Stimulated activated CD4-positive, alpha-beta T cell treated with anti-CD3 and anti-CD28 coated beads, TNF-alpha, amount 100 ng/mL, for 48 hours (primary cell): Measurements from ENCODE around the gene RPS6KB1.
"Not testable (repeated sequence)": the region's sequence is repeated elsewhere in the genome, so short reads cannot be mapped to it uniquely, and the experiment has no call there.

Experiments used
- DNase-seq, 3 donors: peaks; one replicate each; pipeline ENCODE4 v3.0.0-alpha.2; 2020; ENCODE audit warnings: low read depth in 3 of 3

Gene RPS6KB1

DNA sequence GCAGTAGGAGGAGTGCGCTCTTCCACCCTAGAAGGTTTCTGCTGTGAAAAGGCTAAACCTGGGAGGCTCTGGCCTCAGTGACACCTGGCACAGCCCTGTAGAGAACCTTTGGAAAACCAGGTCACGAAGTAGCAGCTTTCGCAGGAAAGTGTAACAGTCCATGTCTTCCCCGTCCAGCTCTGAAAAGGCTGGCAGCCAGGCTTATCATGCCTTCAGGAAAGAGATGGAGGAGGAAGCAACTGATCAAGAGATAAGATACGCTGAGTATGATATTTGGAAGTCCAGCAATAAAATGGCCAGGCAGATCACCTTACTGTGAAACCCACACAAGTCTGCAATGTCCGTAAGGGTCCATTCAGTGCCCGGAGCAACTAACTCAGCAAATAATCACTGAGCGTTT is 22.4 kb upstream of the RPS6KB1 start:
- DNase-seq, result no peak

DNA sequence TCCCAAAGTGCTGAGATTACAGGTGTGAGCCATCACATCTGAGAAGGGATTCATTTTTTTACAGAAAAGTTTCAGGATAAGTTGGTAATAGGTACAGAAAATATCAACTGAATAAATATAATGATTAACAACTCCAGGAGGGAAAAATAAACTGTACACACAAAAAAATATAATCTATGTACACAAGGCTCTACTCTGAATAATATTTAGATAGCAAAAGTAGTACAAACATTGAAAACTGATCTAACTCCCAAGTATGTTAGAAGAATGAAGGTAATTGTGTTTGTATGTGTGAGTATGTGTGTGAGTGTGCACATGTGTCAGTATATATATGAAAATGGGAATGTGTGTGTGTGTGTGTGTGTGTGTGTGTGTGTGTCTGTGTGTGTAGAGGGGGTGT is 20.6 kb upstream of the RPS6KB1 start:
- no peak for DNase-seq

DNA sequence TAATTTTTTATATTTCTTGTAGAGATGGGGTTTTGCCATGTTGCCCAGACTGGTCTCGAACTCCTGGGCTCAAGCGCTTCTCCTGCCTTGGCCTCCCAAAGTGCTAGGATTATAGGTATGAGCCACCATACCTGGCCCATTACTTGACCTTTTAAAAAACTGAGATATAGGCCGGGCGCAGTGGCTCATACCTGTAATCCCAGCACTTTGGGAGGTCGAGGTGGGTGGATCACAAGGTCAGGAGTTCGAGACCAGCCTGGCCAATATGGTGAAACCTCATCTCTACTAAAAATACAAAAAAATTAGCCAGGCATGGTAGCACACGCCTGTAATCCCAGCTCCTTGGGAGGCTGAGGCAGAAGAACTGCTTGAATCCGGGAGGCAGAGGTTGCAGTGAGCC is 19.5 kb upstream of the RPS6KB1 start:
- DNase-seq, result not testable (repeated sequence)

DNA sequence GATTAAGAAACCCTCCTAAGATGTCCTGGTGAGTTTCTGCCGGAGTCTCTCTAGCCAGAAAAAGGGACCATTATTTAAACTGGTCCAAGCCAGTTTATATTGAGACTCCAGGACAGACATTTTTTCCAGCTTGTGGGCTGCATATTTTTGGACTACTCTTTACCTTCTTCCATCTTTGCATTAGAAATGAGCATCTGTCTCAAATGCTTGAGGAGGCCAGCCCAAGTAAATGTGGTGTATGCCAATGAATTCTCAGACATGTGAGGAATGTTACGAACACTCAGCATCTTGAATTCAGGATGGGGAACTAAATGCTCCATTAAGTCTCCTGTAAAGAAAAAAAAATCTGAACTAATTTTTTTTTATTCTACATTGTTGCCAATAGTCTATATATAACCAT is 18.5 kb upstream of the RPS6KB1 start:
- DNase-seq, result no peak

DNA sequence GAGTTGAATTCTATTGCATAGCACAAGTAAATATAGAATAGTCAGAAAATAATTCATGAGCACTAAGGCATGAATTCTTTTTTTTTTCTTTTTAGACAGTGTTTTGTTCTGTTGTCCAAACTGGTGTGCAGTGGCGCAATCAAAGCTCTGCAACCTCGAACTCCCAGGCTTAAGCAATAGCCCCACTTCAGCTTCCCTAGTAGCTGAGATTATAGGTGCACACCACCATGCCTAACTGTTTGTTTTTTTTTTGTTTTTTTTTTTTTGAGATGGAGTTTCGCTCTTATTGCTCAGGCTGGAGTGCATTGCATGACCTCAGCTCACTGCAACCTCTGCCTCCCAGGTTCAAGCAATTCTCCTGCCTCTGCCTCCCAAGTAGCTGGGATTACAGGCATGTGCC is 16.8 kb upstream of the RPS6KB1 start:
- DNase-seq, result no peak

DNA sequence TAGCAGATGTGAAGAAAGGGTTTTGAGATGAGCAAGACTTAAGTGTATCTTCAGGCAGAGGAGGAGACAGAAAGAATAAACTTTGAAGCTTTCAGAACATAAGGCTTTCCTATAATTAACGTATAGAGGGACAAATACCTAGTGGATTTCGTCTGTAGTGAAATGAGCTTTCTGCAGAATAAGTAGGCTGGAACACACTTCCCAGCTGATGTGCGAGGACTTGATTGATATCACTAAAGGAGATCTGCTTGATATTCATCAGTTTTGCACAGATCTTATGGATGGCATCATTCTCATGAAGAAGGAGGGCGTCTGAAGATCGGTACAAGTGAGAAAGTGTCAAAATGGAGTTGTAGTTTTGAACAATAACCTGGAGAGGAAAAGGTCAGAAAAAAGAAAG is 15.0 kb upstream of the RPS6KB1 start:
- DNase-seq, result no peak

DNA sequence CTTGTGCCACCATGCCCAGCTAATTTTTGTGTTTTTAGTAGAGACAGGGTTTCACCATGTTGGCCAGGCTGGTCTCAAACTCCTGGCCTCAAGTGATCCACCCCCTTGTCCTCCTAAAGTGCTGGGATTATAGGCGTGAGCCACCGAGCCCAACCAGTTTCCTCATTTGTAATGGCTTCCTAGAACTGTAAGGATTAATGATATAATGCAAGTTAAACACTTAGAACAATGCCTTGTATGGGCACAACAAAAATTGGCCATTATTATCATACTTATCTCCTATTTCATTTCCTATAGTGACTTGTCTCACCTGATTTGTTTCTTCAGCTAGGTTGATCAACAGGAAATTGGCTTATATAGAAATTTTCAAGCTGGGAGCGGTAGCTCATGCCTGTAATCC is 14.3 kb upstream of the RPS6KB1 start:
- no peak for DNase-seq

DNA sequence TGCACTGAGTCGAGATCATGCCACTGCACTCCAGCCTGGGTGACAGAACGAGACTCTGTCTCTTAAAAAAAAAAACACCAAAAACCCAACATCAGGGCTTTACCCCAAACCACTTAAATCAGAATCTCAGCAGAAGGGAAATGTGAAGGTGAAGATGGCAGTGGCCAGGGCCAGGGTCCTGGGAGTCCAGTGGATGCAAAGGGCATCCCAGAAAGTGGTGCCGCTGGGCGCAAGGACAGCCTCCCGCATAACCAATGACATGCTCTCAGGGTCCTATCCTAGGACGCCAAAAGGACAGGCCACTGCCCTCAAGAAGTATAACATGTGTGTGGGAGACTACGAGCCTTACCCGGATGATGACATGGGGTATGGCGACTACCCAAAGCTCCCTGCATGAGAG is 8.1 kb upstream of the RPS6KB1 start:
- no peak for DNase-seq

DNA sequence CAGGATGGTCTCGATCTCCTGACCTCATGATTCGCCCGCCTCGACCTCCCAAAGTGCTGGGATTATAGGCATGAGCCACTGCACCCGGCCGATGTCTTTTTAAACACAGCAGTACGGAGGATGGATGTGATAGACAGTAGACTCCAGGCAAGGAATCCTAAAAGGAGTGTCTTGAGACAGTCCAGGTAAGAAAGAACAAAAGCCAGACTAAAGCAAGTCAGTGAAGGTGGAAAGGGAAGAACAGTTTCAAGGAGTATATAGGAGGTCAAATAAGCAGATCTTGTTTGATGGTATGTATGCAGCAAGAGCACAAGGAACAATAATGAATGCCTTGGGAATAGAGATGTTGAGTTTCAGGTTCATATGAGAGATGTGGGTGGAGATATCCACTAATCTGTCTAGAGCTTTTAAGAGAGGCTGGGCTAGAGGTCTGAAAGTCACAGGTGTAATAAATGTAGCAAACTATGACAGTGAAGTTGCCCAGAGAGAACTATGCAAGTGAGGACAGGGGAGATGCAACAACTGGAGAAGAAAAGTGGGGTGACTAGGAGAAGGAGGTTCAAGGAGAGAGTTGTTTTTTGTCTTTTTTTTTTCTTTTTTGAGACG is 4.7 kb upstream of the RPS6KB1 start:
- no peak for DNase-seq

DNA sequence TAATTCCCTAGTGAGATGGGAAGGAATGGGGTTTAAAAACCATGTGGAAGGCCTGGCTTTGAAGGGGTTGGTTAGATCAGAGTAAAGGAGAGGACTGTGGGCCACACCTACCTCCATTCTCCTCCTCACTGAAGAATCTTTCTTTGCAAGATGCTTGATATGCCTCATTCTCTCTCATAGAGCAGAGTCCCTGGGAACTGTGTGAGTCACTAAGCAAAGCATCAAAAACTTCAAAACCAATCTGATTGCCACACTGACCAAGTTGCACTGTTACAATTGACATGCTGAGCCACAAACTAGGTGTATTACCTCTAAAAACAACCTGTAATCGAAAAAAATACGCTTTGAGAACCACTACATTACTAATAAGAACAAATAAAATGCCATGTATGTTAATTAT is 2.2 kb upstream of the RPS6KB1 start:
- no peak for DNase-seq

DNA sequence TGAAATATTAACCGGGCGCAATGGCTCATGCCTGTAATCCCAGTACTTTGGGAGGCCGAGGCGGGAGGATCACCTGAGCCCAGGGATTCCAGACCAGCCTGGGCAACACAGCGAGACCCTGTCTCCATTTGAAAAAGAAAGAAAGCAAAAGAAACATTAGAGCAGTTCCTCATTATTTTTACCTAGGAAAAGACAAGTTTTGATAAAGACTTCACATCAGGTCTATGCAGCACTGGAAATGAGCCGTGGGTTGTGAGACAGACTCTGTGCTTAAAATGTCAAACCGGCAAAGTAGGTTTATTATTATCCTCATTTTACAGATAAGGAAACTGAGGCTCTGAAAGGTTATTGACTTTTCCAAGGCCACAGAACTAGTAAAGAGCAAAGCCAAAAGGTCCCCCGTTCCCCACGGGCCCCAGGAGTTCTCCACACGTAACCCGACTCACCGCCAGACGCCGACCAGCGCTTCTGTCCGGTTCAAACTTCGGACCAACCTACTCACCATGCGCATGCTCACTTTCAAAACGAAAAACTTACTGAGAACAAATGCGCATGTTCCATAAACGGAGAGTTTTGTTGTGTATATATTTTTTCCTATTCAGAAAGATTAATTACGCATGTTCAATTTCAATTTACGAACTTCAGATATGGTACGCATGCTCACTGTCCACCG is 534 bp upstream of the RPS6KB1 start:
- DNase-seq, result peak in 1 of 3 donors; percentile 12

DNA sequence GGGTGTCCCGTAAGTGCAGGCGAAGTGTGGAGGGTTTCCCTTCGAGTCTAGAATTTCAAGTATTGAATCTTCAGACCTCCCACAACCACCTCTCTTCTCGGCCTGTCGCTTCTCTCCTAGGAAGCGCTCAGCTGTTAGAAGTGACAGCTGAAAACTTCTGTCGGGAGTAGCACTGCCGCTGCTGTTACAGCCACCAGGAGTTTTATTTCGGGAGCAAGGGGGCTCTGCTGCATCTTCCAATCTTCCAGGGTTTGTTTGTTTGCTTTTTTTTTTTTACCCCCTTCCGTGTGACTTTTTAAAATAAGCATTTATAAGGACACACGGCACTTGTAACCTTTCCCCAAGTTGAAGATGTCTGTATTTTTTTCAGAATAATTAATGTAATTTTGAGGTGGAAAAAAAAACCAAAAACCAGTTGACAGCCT is 767 bp downstream of the RPS6KB1 start:
- DNase-seq, result no peak

DNA sequence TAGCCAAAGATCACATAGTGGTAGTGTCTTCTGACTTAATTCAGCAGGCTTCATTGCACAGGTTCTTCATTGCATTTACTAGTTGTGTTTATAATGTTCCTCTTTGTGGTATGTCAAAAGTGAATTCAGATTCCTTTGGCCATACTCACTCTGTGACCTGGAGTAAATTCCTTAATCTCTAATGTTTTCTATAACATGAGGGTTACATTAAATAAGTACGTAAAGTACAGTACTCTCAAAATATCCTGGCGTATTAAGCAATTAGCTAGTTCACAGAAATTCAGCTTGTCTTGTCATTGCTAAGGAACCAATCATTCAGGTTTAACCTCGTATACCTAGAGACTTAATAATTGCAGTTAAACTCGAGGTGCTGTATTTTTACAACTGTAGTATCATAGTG is 4.2 kb downstream of the RPS6KB1 start:
- no peak for DNase-seq

DNA sequence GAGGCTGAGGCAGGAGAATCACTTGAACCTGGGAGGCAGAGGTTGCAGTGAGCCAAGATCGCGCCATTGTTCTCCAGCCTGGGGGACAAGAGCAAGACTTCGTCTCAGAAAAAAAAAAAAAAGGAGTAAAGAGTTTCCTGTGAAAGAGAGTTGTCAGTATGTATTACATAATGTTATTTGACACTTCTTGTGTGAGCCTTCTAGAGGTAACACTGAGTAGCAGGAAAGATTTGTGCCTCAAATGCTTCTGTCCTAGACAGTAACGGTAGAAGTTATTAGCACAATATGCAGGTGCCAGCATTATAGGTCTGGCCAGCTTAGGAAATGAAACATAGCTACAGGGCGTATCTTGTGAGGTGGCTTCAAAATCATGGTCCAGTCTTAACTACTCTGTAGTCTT is 6.2 kb downstream of the RPS6KB1 start:
- DNase-seq, result no peak

DNA sequence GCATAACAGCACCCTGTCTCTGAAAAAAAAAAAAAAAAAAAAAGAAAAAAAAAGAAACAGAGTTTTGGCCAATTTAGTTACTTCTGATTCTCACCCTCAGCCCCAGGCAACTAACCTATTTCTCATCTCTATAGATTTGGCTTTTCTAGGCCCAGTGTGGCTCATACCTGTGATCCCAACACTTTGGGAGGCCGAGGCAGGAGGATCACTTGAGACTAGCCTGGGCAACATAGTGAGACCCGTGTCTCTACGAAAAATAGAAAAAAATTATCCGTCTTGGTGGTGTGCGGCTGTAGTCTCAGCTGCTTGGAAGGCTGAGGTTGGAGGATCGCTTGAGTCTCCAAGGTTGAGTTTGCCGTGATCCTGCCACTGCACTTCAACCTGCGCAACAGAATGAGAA is 8.7 kb downstream of the RPS6KB1 start:
- no peak for DNase-seq

DNA sequence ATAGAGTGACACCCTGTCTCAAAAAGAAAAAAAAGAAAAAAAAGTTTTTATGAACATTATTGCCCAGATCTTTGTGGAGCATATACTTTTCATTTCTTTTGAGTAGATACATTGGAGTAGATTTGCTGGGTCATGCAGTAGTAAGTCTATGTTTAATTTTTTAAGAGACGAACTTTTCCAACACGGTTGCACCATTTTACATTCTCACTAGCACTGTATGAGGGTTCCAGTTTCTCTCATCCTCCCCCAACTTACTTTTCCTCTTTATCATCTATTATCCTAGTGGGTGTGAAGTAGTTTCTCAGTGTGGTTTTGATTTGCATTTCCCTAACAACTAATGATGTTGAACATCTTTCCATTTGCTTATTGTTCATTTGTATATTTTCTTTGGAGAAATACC is 10.5 kb downstream of the RPS6KB1 start:
- DNase-seq, result no peak

DNA sequence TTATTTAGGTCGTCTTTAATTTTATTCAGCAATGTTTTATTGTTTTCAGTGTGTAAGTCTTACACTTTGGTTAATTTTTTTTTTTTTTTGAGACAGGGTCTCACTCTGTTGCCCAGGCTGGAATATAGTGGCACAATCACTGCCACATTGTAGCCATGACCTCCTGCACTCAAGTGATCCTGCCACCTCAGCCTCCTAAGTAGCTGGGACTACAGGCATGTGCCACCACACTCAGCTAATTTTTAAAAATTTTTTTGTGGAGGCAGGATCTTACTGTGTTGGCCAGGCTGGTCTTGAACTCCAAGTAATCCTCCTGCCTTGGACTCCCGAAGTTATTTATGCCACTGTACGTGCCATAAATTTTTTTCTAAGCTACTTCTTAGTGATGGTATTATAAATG is 14.5 kb downstream of the RPS6KB1 start:
- DNase-seq, result no peak

DNA sequence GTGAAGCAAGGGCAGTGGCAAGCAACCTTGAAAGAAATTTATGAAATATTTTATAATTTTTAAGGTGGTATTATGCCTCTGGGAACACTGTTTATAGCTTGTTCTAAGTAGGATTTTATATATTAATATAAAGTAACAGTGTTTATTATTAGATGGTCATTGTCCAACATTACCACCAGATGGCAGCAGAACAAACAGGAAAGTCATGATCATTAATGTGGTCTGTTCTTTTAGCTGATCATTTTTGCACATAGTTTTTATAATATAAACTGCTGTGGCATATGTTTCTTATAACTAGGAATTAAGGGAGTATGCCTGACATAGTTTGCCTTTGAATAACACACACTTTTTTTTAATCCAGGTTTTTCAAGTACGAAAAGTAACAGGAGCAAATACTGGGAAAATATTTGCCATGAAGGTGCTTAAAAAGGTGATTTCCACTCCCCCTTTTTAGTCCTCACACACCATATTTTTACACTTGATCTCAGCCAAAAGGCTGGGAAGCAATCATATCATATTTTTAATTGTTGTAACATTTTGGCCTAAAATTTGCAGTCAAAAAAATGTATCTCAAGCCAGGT is 21.4 kb downstream of the RPS6KB1 start:
- no peak for DNase-seq

DNA sequence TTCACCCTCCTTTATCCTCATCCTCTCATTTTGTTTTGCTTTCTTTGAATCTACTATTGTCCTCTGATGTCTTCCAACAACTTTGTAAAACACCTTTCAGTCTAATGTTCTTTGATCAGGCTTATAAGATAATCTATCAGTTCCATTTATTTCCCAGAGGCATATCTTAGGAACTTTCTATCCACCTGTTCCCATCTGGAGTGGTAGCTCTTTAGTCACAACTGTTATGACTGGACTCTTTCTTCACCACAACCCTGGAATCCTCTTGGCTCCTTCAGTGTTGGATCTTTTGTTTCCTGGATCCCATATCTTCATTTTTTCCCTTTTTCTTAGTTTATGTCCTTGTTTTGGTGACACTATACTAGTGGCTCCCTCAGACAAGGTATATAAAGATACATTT is 23.5 kb downstream of the RPS6KB1 start:
- no peak for DNase-seq

DNA sequence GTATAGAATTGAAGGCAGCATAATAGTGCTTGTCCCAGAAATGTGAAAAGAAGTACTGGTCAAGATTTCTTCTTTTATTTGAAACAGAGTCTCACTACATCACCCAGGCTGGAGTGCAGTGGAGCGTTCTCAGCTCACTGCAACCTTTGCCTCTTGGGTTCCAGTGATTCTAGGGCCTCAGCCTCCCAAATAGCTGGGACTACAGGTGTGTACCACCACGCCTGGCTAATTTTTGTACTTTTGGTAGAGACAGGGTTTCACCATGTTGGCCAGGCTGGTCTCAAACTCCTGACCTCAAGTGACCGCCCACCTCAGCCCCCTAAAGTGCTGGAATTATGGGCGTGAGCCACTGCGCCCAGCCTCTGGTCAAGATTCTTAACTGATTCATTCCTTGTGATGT is 27.7 kb downstream of the RPS6KB1 start:
- DNase-seq, result not testable (repeated sequence)

DNA sequence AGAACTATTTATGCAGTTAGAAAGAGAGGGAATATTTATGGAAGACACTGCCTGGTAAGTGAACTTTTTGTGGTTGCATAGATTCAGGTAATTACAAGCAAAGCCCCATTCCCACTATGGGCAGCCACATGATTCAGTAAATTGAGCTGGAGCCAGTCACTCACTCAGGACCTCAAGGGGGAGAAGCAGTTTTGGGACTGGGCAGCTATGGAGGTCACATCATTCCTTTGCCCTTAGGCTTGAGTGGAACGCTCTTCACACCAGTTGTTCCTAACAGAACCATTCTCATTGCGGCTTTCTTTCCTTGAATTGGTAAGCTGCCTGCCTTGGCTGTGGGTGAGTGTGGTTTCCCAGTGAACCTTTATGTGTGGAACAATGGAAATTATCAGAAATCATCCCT is 37.2 kb downstream of the RPS6KB1 start:
- DNase-seq, result not testable (repeated sequence)

DNA sequence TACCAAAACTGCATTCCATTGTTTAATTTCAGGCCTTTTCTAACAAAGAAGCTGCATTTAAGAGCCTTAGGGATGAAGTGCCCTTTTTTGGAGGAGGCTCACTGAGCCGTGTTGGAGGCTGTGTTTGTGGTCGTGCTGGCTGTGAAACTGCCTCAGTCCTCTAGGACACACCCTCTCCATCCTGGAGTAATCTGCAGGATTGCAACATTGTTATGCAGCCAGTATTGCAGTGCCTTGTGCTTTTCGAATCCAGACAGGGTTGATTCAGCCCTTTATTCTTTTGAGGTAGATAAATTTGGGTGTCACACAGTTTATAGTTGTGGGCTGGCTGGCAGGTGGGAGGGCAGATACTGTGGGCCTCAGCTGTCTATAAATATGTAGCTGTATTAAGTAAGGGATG is 37.8 kb downstream of the RPS6KB1 start:
- not testable (repeated sequence) for DNase-seq

DNA sequence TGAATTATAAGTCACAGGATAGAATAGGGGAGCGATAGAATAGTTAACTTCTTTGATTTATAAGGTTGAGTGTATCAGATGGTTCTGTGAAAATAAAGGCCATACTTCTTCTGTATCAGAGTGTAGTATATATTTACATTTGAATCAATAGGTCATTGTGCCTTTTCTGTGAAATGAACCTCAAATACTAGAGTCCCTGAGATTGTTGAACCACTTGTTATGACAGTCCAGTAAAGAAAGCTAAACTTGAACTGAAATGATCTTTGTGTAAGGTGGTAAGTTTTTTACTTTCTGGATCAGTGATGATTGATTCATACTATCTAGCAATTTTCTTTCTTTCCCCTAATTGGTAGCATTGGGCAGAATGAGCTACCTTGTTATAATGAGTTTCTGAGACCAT is 40.4 kb downstream of the RPS6KB1 start:
- DNase-seq, result not testable (repeated sequence)

DNA sequence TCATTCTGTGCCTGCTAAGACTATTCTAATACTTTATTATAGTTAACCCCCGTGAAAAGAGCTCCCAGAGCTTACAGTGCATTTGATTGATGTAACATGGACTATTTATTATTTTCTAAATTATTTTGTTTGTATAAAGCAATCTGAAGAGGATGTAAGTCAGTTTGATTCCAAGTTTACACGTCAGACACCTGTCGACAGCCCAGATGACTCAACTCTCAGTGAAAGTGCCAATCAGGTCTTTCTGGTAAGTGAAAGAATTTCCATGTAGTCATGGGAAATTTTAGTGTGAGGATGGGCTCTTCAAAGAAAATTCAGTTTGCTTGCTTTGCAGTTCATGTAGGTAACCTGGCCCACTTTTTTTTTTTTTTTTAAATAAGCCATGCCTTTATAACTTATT is 47.8 kb downstream of the RPS6KB1 start:
- DNase-seq, result peak in 2 of 3 donors; percentile 9 to 14
